Right lung (tissue), 10 donors: Measurements from ENCODE around the gene ADGB. TPM values are rescaled to one million over a fixed set of nuclear protein-coding genes. Genes with fewer than 3 reads are reported as not detected.
"Not testable (repeated sequence)": the region's sequence is repeated elsewhere in the genome, so short reads cannot be mapped to it uniquely, and the experiment has no call there.

ENCODE experiments used
- DNase-seq, 2 donors: peaks; one replicate each; pipeline ENCODE4 v3.0.0-alpha.2; 2013
- long read RNA-seq, 8 donors: transcript quantifications; one replicate each; lab custom pipeline, GENCODE V29; 2026
- polyA plus RNA-seq, 5 donors: library from polyadenylated mRNA; unstranded; fragments of 120-200 nt; gene quantifications; one replicate each; pipeline versions ENCODE4 v1.2.1 to v1.2.3, GENCODE V29; 2013; ENCODE audit warnings: inconsistent platforms in 1 of 5, low replicate concordance in 1 of 5; ENCODE audit not compliant: insufficient read length in 5 of 5, insufficient read depth in 1 of 5

The ADGB gene
- 1 to 10 TPM in 4 of 5 donors, under 1 TPM in 1; 0.90 to 4.7 (median 2.7) TPM for polyA plus RNA-seq
- long read RNA-seq, donor 1: 0 reads
- long read RNA-seq, donor 2: 0 reads
- long read RNA-seq, donor 3: 0 reads
- long read RNA-seq, donor 4: 0 reads
- long read RNA-seq, donor 5: 0 reads
- long read RNA-seq, donor 6: 0 reads
- long read RNA-seq, donor 7: 0 reads
- long read RNA-seq, donor 8: 0 reads

- peak; percentile 61 to 70 for DNase-seq
Measured at GRCh38 chr6:146598772-146599405, at the start of gene ADGB. Gene ADGB, plus strand, starts transcription at chr6:146598972. Its CDS starts 69 bp downstream, at chr6:146599041.

GRCh38 chr6:146550911-146551310 is 47.9 kb upstream of the ADGB start:
- DNase-seq: peak; percentile 49 to 65

- no peak for DNase-seq
Measured at GRCh38 chr6:146551545-146551944, 47.2 kb upstream of the ADGB start.

GRCh38 chr6:146553377-146554135 is 45.2 kb upstream of the ADGB start:
- DNase-seq: no peak

DNA sequence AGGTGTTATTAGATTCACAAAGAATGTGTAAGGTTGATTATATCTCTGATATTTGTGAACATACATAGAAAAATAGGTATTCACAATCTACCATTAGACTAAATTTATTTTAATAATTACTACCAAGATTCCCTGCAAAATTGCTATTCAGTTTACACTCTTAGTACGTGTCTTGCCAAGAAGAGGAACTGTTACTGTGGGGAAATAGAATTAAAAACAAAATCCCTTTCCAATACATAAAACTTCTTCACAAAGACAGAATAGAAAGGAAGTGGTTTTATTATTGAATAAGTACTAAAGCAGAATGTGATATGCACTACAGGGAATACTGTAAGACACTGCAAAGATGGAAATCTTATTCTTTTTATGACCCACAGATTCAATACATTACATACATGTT is 38.2 kb upstream of the ADGB start:
- no peak for DNase-seq

GRCh38 chr6:146566661-146567060 is 32.1 kb upstream of the ADGB start:
- not testable (repeated sequence) for DNase-seq

DNA sequence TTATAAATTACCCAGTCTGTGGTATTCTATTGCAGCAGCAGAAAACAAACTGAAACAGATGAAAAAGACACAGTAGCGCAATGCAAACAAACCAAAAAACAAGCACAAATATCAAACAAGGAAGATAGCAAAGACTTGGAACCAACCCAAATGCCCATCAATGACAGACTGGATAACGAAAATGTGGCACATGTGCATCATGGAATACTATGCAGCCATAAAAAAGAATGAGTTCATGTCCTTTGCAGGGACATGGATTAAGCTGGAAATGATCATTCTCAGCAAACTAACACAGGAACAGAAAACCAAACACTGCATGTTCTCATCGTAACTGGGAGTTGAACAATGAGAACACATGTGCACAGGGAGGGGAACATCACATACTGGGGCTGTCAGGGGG is 30.2 kb upstream of the ADGB start:
- DNase-seq: not testable (repeated sequence)

- no peak for DNase-seq
Measured at GRCh38 chr6:146574211-146574610, 24.6 kb upstream of the ADGB start.

- no peak for DNase-seq
Measured at GRCh38 chr6:146578054-146578453, 20.7 kb upstream of the ADGB start.

GRCh38 chr6:146581968-146582367 is 16.8 kb upstream of the ADGB start:
- DNase-seq: no peak

GRCh38 chr6:146582857-146583256 is 15.9 kb upstream of the ADGB start:
- no peak for DNase-seq

DNA sequence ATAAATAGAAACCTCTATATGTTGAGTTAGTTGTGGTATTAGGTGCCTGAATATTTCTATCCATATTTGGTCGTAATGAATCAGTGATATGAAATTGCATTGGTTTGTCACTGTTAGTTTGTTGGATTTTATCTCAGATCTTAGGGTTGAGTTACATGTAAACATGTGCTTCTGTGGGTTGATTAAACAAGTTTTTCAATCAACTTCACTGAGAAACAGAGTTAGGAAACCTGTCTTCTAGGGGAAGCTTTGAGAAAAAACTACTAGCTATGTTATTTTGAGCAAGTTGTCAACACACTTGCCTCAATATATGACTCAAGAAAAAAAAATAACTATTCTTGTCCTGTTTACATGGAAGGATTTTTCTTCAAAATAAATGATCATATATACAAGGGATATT is 14.8 kb upstream of the ADGB start:
- DNase-seq: no peak

GRCh38 chr6:146587459-146587858 is 11.3 kb upstream of the ADGB start:
- no peak for DNase-seq

GRCh38 chr6:146590492-146590891 is 8.3 kb upstream of the ADGB start:
- DNase-seq: no peak

- DNase-seq: no peak
Measured at GRCh38 chr6:146592451-146592850, 6.3 kb upstream of the ADGB start.

- no peak for DNase-seq
Measured at GRCh38 chr6:146593986-146594385, 4.8 kb upstream of the ADGB start.

GRCh38 chr6:146594495-146594894 is 4.3 kb upstream of the ADGB start:
- no peak for DNase-seq

DNA sequence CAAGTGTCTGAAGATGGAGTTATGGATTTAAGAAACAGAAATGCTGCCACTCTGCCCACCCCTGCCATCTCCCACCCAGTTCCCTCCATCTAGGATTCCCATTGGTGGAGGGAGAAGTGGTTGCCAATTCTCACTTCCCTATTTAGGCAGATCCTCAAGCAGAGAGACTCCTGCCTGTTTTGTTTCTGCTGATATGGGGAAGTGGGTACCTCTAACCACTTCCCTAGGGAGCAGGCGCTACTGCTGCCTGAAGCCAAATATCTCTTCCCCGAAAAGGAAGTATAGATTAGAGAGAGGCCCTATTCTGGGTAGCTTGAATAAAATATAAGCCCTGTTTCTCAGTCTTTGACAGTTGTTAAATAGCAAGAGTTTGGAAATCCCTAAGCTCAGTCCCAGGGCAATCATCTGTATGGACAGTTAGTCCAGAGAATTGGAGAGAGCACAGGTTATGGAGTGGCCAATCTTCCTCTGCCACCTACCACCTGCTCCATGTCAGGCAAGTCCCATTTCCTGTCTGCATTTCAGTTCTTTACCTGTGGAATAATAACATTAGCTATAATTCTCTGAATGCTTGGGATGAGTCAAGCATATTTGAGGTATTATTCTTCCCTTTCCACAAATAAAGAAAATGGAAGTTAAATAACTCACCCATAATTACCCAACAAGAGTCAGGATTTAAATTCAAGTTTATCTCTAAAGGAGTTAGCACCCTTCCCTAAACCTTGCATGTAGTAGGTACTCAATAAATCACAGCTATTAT is 2.6 kb upstream of the ADGB start:
- DNase-seq: no peak

- DNase-seq: no peak
Measured at GRCh38 chr6:146601352-146601751, 2.6 kb downstream of the ADGB start.

DNA sequence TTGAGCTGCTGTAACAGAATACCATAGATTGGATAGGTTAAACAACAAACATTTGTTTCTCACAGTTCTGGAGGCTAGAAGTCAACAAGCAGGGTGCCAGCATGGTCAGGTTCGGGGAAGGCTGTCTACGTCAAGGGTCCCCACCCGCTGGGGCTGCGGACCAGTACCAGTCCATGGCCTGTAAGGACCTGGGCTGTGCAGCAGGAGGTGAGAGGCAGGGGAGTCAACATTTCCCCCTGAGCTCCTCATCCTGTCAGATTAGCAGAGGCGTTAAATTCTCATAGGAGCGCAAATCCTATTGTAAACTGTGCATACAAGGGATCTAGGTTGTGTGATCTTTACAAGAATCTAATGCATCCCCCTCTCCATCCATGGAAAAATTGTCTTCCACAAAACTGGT is 3.8 kb downstream of the ADGB start:
- DNase-seq: no peak

GRCh38 chr6:146613947-146614346 is 15.2 kb downstream of the ADGB start:
- no peak for DNase-seq

- DNase-seq: no peak
Measured at GRCh38 chr6:146620655-146621054, 21.9 kb downstream of the ADGB start.
